ENCODE results near the gene COL27A1.
"Not testable (repeated sequence)": the region's sequence is repeated elsewhere in the genome, so short reads cannot be mapped to it uniquely, and the experiment has no call there.

Gene COL27A1

GRCh38 chr9:114324492-114324891 is 169.2 kb downstream of the COL27A1 start:
- no peak for DNase-seq (ENCODE audit: low spot score)

DNA sequence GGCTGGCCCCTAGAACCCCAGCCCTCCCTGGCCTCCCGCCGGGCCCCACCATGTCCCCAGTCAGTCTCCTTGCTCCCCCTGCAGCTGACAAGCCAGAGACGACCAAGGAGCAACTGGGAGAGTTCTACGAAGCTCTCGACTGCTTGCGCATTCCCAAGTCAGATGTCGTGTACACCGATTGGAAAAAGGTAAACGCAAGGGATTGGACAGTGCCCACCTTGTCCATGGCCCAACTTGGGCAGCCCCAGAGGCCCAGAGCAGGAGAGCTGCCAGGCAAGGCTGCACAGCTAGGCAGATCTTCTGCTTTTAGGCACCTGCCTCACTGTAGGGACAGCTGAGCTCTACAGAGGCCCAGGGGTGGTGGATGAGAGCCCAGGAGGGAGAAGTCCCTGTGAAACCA is 169.6 kb downstream of the COL27A1 start:
- DNase-seq (ENCODE audit: low spot score): not testable (repeated sequence)

DNA sequence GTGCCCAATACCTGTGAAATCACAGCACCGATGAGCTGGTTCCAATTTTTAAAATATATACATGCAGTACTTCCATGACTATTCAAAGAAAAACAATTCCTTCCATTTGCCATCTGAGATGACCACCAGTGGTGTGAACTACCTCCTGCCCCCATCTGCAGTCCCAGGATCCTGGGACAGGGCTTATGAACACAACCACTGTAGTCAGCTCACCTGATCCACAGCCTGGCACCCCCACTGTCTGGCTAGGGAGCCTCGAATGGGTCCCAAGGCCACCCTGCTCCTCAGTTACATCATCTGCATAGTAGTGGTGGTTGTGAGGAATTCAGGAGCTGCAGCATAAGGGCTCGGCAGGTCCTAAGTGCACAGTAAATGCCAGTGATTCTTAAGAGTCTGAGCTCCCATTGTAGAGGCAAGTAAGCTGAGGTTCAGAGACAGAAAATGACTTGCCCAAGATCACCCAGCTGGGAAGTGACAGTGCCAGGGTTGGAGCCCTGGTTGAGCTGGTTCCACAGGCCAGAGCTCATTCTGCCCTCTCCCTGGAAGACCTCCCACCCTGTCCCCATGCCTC is 170.4 kb downstream of the COL27A1 start:
- not testable (repeated sequence) for DNase-seq (ENCODE audit: low spot score)

DNA sequence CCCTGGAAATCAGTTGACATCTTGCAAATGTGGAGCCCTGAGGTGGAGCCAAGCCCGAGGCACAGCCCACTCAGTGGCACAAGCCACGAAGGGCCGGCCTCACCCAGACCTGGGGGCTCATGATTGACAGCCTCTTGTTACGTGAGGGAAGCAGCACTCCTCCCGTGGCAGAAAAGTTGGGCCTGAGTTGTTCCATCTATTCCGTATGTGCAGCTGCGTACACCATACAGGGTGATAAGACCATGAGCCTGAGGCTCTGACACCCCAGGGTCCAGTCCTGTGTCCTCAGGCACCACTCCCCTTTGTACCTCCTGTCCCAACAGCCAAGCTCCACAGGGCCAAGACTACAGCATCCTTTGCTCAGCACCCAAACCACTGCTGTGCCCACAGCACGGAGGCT is 172.4 kb downstream of the COL27A1 start:
- no peak for DNase-seq (ENCODE audit: low spot score)

GRCh38 chr9:114328357-114328820 is 173.1 kb downstream of the COL27A1 start:
- not testable (repeated sequence) for DNase-seq (ENCODE audit: low spot score)

- not testable (repeated sequence) for DNase-seq (ENCODE audit: low spot score)
Observed at GRCh38 chr9:114328937-114329624, 173.7 kb downstream of the COL27A1 start.

DNA sequence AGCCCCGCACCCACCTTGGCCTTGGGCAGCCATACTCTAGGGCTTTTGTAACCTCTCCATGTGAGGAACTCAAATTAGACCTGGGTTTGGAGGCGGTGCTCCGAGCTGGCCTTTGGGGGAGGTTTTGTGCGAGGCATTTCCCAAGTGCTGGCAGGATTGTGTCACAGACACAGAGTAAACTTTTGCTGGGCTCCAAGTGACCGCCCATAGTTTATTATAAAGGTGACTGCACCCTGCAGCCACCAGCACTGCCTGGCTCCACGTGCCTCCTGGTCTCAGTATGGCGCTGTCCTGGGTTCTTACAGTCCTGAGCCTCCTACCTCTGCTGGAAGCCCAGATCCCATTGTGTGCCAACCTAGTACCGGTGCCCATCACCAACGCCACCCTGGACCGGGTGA is 174.3 kb downstream of the COL27A1 start, which contains the start of gene ORM2:
Gene ORM2, plus strand, starts transcription at position 245 of the 398 bp plus-strand sequence. Its CDS starts 36 bp downstream, at position 281.
- DNase-seq (ENCODE audit: low spot score): not testable (repeated sequence)

GRCh38 chr9:114330636-114331035 is 175.3 kb downstream of the COL27A1 start:
- no peak for DNase-seq (ENCODE audit: low spot score)

DNA sequence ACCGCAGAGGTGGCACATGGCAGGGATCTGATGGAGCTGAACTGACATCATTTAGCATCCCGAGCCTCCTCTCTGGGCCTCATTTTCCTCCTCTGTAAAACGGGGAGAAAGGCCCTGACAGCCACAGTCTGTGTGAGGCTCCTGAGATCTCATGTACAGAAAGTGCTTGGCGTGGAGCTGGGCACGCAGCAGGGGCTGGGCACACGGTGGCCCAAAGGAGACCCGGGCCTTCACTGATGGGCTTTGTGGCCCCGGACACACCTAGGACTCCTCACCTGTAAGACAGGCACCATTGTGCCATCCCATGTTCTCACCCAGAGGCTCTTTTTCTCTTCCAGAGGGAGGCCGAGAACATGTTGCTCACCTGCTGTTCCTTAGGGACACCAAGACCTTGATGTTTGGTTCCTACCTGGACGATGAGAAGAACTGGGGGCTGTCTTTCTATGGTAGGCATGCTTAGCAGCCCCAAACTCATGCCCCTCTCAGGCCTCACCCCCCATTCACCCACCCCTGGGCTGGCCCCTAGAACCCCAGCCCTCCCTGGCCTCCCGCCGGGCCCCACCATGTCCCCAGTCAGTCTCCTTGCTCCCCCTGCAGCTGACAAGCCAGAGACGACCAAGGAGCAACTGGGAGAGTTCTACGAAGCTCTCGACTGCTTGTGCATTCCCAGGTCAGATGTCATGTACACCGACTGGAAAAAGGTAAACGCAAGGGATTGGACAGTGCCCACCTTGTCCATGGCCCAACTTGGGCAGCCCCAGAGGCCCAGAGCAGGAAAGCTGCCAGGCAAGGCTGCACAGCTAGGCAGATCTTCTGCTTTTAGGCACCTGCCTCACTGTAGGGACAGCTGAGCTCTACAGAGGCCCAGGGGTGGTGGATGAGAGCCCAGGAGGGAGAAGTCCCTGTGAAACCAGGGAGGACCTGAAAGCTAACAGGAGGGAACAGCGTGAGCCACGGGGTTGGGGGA is 176.2 kb downstream of the COL27A1 start:
- DNase-seq (ENCODE audit: low spot score): not testable (repeated sequence)

- not testable (repeated sequence) for DNase-seq (ENCODE audit: low spot score)
Observed at GRCh38 chr9:114332474-114333040, 177.2 kb downstream of the COL27A1 start.

- not testable (repeated sequence) for DNase-seq (ENCODE audit: low spot score)
Observed at GRCh38 chr9:114333718-114334117, 178.4 kb downstream of the COL27A1 start.

DNA sequence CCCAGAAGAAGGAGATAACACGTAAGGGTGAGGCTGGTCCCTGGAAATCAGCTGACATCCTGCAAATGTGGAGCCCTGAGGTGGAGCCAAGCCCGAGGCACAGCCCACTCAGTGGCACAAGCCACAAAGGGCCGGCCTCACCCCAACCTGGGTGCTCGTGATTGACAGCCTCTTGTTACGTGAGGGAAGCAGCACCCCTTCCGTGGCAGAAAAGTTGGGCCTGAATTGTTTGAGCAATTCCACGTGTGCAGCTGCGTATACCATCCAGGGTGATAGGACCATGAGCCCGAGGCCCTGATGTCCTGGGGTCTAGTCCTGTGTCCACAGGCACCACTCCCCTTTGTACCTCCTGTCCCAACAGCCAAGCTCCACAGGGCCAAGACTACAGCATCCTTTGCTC is 179.2 kb downstream of the COL27A1 start:
- no peak for DNase-seq (ENCODE audit: low spot score)

- DNase-seq (ENCODE audit: low spot score): no peak
Observed at GRCh38 chr9:114335745-114336144, 180.4 kb downstream of the COL27A1 start.

- no peak for DNase-seq (ENCODE audit: low spot score)
Observed at GRCh38 chr9:114336157-114336556, 180.8 kb downstream of the COL27A1 start.

DNA sequence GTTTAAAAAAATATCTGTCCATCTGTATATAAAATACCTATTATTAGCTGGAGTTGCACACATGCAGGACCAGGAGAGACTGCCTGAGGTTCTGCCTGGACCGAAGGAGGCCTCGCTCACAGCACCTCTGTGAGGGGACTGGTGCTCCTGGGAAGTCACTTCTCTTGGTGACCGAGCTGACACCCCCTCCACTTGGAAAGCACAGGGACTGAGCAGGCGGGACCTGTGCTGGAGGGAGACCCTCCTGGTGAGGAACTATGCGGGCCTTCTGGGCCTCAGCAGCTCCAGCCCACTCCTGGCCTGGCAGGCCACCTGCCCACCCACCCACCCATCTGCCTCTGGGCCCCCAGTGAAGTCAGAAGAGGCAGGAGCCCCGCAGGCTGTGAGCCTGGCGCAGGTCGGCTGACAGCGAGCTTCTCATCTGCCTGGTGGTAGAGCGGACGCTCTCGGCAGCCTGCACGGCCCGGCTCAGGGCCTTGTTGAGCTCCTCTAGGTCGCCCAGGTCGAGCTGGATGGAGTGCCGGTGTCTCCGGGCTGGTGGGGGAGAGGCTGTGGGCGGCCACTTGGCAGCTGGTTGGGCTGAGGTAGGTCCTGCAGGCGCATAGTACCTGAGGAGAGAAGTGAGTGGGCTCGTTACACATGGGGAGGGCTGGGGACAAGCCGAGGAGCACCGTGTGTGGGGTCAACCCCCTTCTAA is 181.5 kb downstream of the COL27A1 start:
- DNase-seq (ENCODE audit: low spot score): no peak

- no peak for DNase-seq (ENCODE audit: low spot score)
Observed at GRCh38 chr9:114338187-114338586, 182.8 kb downstream of the COL27A1 start.

DNA sequence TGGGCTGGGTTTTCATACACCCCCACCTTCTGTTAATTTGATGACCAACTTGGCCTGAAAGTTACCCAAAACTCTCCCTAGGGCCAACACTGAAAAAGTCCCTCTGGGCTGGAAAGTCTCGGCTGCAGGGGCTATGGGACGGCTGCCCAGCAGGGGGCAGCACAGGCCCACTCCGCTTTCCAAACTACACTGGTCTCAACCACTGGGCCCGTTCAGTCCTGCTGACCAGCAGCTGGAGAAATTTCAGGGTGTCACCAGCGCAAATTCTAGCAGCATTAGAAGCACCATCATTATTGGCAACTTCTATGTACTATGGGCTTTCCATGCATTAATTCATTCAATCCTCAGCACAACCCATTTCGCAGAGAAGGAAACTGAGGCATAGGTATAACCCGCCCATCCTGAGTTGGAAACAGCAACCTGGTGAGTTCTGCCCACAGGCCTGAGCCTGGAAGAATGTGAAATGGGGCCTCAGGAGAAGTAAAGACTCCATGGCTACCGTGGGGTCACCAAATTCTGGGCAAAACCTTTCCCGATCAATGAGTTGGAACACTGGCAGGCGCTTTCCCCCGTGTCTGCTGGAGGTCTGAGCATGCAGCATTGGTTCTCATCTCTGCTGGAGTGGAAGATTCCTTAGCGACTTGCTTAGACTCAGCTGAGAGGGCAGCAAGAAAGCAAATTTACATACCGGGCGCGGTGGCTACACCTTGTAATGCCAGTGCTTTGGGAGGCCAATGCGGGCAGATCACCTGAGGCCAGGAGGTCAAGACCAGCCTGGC is 184.0 kb downstream of the COL27A1 start:
- peak; percentile 28 for DNase-seq (ENCODE audit: low spot score)

DNA sequence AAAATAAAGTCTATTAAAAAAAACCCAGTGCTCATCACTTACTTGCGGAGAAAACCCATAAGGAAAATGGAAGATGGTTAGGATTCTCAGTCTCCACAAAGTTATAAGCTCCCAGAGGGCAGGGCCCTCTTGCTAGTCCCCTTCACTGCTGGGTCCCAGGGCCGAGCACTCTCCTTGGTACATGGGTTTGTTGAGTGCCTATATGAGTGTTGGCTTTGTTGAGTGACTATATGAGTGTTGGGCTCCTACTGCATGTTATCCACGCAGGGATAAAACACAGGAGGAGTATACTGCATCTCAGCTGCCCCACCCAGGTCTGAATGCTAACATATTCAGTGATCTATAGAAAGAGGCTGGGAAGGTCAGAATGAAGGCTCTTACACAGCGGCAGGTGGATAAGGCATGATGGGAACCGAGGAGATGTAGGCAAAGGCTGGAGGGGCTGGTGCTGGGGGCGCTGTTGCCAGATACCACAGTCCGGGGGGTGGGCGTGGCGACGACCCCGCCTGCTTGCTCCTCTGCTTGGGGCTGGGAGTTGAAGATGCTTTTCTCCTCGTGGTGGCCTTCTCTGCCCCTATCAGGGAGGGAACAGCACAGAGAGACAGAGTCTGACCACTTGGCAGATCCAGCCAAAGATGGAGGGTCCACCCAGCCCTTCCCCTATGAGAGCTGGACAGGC is 186.0 kb downstream of the COL27A1 start:
- DNase-seq (ENCODE audit: low spot score): no peak

GRCh38 chr9:114341991-114342390 is 186.7 kb downstream of the COL27A1 start:
- no peak for DNase-seq (ENCODE audit: low spot score)
